ENCODE data around the gene IFT122.
"Not testable (repeated sequence)": the region's sequence is repeated elsewhere in the genome, so short reads cannot be mapped to it uniquely, and the experiment has no call there.

IFT122 gene

GRCh38 chr3:129467932-129468331, 27.9 kb downstream of the IFT122 start:
- no peak for FAIRE-seq

GRCh38 chr3:129469026-129469425, 29.0 kb downstream of the IFT122 start:
- FAIRE-seq: no peak

More at GRCh38 chr3:129467932-129468331, 27.9 kb downstream of the IFT122 start:
- no peak for DNase-seq (ENCODE audit: insufficient read length, low spot score)

GRCh38 chr3:129470861-129471260, 30.8 kb downstream of the IFT122 start:
- no peak for DNase-seq (ENCODE audit: insufficient read length, low spot score)
- no peak for FAIRE-seq

More at GRCh38 chr3:129469026-129469425, 29.0 kb downstream of the IFT122 start:
- no peak for DNase-seq (ENCODE audit: insufficient read length, low spot score)

GRCh38 chr3:129473067-129473768, 33.2 kb downstream of the IFT122 start:
- DNase-seq (ENCODE audit: insufficient read length, low spot score) (no peak), FAIRE-seq (no peak)

- DNase-seq (ENCODE audit: insufficient read length, low spot score) (no peak), FAIRE-seq (no peak)
These were observed 33.7 kb downstream of the IFT122 start for GRCh38 chr3:129473769-129474152.

GRCh38 chr3:129474984-129475804, 35.2 kb downstream of the IFT122 start:
- DNase-seq (ENCODE audit: insufficient read length, low spot score): no peak
- FAIRE-seq: no peak

- FAIRE-seq (no peak), DNase-seq (ENCODE audit: insufficient read length, low spot score) (no peak)
These were observed 35.8 kb downstream of the IFT122 start for GRCh38 chr3:129475863-129476262.

- DNase-seq (ENCODE audit: insufficient read length, low spot score) (no peak), FAIRE-seq (no peak)
These were observed 36.6 kb downstream of the IFT122 start for GRCh38 chr3:129476586-129476985.

- not testable (repeated sequence) for FAIRE-seq; DNase-seq (ENCODE audit: insufficient read length, low spot score)
These were observed 41.3 kb downstream of the IFT122 start for GRCh38 chr3:129481225-129481765.

GRCh38 chr3:129481766-129482332, 41.8 kb downstream of the IFT122 start:
- DNase-seq (ENCODE audit: insufficient read length, low spot score) (no peak), FAIRE-seq (no peak)

GRCh38 chr3:129482721-129483120, 42.7 kb downstream of the IFT122 start:
- DNase-seq (ENCODE audit: insufficient read length, low spot score): no peak
- no peak for FAIRE-seq

GRCh38 chr3:129483870-129484269, 43.8 kb downstream of the IFT122 start:
- FAIRE-seq (no peak), DNase-seq (ENCODE audit: insufficient read length, low spot score) (no peak)

GRCh38 chr3:129485146-129485545, 45.1 kb downstream of the IFT122 start:
- not testable (repeated sequence) for DNase-seq (ENCODE audit: insufficient read length, low spot score); FAIRE-seq

GRCh38 chr3:129485721-129486663, 46.0 kb downstream of the IFT122 start:
- FAIRE-seq (no peak), DNase-seq (ENCODE audit: insufficient read length, low spot score) (no peak)

- DNase-seq (ENCODE audit: insufficient read length, low spot score) (no peak), FAIRE-seq (no peak)
These were observed 46.6 kb downstream of the IFT122 start for GRCh38 chr3:129486664-129487035.

GRCh38 chr3:129487183-129487867, 47.3 kb downstream of the IFT122 start:
- no peak for DNase-seq (ENCODE audit: insufficient read length, low spot score)
- no peak for FAIRE-seq

GRCh38 chr3:129487868-129488335, 47.9 kb downstream of the IFT122 start:
- FAIRE-seq; DNase-seq (ENCODE audit: insufficient read length, low spot score): not testable (repeated sequence)

GRCh38 chr3:129489258-129489657, 49.2 kb downstream of the IFT122 start:
- not testable (repeated sequence) for FAIRE-seq; DNase-seq (ENCODE audit: insufficient read length, low spot score)

- DNase-seq (ENCODE audit: insufficient read length, low spot score) (peak; percentile 90), FAIRE-seq (no peak)
These were observed 50.2 kb downstream of the IFT122 start for GRCh38 chr3:129490273-129490675.
